Ovary (tissue), 9 donors: ENCODE results near the gene RAB9A. TPM values are rescaled to one million over a fixed set of nuclear protein-coding genes. Genes with fewer than 3 reads are reported as not detected.

ENCODE experiments used
- DNase-seq, 5 donors: peaks; one replicate each; pipeline ENCODE4 v3.0.0-alpha.2; 2019 to 2020
- H3K27ac ChIP-seq, 2 donors: fragments of 200-600 bp; one replicate each; pipeline versions ENCODE4 v1.5.1 to v1.8.0; 2019 to 2022
- H3K27me3 ChIP-seq: fragments of 200-600 bp; one replicate; pipeline ENCODE4 v1.8.0; 2022
- H3K36me3 ChIP-seq: fragments of 200-600 bp; sonication (generic); one replicate; pipeline ENCODE4 v1.5.1; 2019
- H3K4me1 ChIP-seq: one replicate; pipeline ENCODE4 v1.8.1; 2013; ENCODE audit warnings: mild to moderate bottlenecking, moderate library complexity; ENCODE audit not compliant: insufficient read depth
- H3K4me3 ChIP-seq: fragments of 200-600 bp; sonication (generic); one replicate; pipeline ENCODE4 v1.5.1; 2017
- H3K9me3 ChIP-seq, 2 donors: fragments of 200-600 bp in 1 of 2; sonication (generic) in 1 of 2; one replicate each; pipeline versions ENCODE4 v1.5.1 to v1.8.1; 2013 to 2019; ENCODE audit warnings: mild to moderate bottlenecking in 1 of 2, moderate library complexity in 1 of 2
- EP300 ChIP-seq: sonication (generic); formaldehyde crosslinking; IDR thresholded peaks from one replicate; pipeline ENCODE4 v1.6.1; 2017; ENCODE audit warnings: antibody characterized with exemption
- POLR2A ChIP-seq: fragments of 450-650 bp; IDR thresholded peaks from one replicate; pipeline ENCODE4 v1.6.1; 2017; ENCODE audit warnings: antibody characterized with exemption, mild to moderate bottlenecking, moderate library complexity
- WGBS, 3 donors: extraction: QIAGEN DNeasy Blood & Tissue Kit in 1 of 3; methylation state at CpG; one replicate each; pipeline versions ENCODE4 v1.1.5 to v1.1.7; 2013 to 2017; 5-methylcytosine and 5-hydroxymethylcytosine counted together
- intact Hi-C, 4 donors: fragments of 100-400 bp; cut with DNase I; formaldehyde crosslinking; loops; one replicate each; pipeline versions ENCODE4 v1.11.0 to v1.15.1; 2022 to 2023
- polyA plus RNA-seq, 2 donors: library from polyadenylated mRNA; stranded (reverse); fragments of 200-250 nt in 1 of 2; fragments of 350-450 nt in 1 of 2; fragmentation: Illumina TruSeq in 1 of 2; extraction: RNeasy Lipid Tissue Mini Kit (QIAGEN cat#74804) in 1 of 2; gene quantifications; one replicate each; pipeline ENCODE4 v1.2.3, GENCODE V29; 2013 to 2014
- total RNA-seq, 7 donors: library from RNA; depleted of rRNA in 2 of 7; stranded (reverse); fragments of >200 nt in 2 of 7; fragmentation: NEBNext Ultra II Directional in 3 of 7; extraction: Animal tissue kit (Norgen Biotek cat#: 25700) in 3 of 7; gene quantifications; one replicate each; pipeline versions ENCODE4 v1.1.0 to v1.2.4, GENCODE V29; 2016 to 2023
- TF ChIP-seq, protein P1 (sequence below), 3 donors: fragments of 450-650 bp in 2 of 3; fragments of 200-600 bp in 1 of 3; IDR thresholded peaks; one replicate each; pipeline versions ENCODE4 v1.5.1 to v1.8.0; 2016 to 2022; ENCODE audit warnings: antibody characterized with exemption in 3 of 3, mild to moderate bottlenecking in 1 of 3
- donor health status: DM: no; HTN: no; CAD: no; lungs with moderate emphysema.
- donor health status: DM: no; HTN: no; CAD: no.
- donor health status: Bipolar disorder and iron deficiency.
- donor health status: DM: yes; HTN: yes; CAD: no.
- donor health status: DM: no; HTN: no; CAD: no.
- donor health status: DM: yes; HTN: yes; CAD: no.

Gene RAB9A
- total and polyA plus RNA-seq, 9 donors = 22.3 to 46.3 (median 29.2) TPM

DNA sequence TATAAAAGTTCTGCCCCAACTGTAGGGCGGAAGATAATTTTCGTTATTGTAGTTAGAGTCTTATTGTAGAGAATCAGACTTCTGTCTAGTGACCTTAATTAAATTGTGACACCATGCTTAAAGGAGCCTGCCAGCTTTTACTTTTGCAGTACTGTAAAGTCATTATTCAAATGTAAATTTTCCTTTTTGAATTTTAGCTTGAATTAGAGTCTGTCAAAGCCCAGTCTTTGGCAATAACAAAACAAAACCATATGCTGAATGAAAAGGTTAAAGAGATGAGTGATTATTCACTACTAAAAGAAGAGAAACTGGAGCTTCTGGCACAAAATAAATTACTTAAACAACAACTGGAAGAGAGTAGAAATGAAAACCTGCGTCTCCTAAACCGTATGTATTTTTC lies 67.5 kb downstream of the RAB9A start:
- no peak overlapping the region for H3K4me3 ChIP-seq
- TF ChIP-seq EP300 (no peak), POLR2A (no peak)
- TF ChIP-seq, protein P1, sequence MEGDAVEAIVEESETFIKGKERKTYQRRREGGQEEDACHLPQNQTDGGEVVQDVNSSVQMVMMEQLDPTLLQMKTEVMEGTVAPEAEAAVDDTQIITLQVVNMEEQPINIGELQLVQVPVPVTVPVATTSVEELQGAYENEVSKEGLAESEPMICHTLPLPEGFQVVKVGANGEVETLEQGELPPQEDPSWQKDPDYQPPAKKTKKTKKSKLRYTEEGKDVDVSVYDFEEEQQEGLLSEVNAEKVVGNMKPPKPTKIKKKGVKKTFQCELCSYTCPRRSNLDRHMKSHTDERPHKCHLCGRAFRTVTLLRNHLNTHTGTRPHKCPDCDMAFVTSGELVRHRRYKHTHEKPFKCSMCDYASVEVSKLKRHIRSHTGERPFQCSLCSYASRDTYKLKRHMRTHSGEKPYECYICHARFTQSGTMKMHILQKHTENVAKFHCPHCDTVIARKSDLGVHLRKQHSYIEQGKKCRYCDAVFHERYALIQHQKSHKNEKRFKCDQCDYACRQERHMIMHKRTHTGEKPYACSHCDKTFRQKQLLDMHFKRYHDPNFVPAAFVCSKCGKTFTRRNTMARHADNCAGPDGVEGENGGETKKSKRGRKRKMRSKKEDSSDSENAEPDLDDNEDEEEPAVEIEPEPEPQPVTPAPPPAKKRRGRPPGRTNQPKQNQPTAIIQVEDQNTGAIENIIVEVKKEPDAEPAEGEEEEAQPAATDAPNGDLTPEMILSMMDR (IDR thresholded peaks at IDR 0.05) = no peak
- no peak overlapping the region for H3K27ac ChIP-seq
- no peaks in the 10 kb centered on the region for H3K9me3 ChIP-seq
- no peaks in the 10 kb centered on the region for H3K4me1 ChIP-seq
- WGBS, 3 donors = 95 to 97% (median 95%) methylated on average over 4 of the region's 4 CpGs
- intact Hi-C loops = loop anchor here in 2 of 4 donors (10.0 kb wide), 2 partner anchors 258 to 268 kb away; partner anchors contain the start of gene GEMIN8 (in 1 of the 2)
- DNase-seq = no peak
- H3K27me3 ChIP-seq = no peaks in the 10 kb centered on the region
- no peaks in the 10 kb centered on the region for H3K36me3 ChIP-seq

DNA sequence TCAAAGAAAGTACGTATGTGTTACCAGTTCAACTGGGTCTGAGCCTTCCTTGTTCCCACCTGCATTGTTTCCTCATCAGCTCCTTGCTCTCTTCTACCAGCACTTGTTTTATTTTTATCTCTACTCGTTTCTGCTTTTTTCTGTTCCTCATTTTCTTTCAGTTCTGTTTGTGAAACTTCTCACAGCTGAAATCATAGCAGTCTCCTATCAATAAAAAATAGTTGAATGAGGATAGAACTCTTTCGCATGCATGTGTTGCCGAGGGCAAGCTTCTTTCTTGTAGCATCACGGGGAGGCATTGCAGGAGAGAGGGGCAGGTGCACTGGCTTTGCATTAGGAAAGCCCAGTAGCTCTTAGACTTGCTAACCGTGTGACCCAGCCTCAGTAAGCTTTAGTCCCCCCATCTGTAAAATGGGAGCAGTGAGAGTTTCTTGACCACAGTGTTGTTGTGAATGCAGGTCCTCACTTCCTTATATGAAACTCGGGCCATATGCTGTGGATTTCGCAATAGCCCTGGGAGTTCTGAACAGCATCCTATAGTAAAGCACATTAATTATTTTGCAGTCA lies 70.3 kb downstream of the RAB9A start:
- Histone ChIP-seq H3K27me3 (no peaks in the 10 kb centered on the region), H3K4me3 (no peak overlapping the region), H3K9me3 (no peaks in the 10 kb centered on the region), H3K4me1 (no peaks in the 10 kb centered on the region), H3K36me3 (no peaks in the 10 kb centered on the region), H3K27ac (no peak overlapping the region)
- intact Hi-C loops = loop anchor here in 2 of 4 donors (10.0 kb wide), 2 partner anchors 256 to 266 kb away; partner anchors contain the start of gene GEMIN8 (in 1 of the 2)
- 85 to 92% (median 92%) methylated on average over 8 of the region's 8 CpGs for WGBS, 3 donors
- no peak for TF ChIP-seq POLR2A
- no peak for TF ChIP-seq EP300
- TF ChIP-seq, protein P1 (IDR thresholded peaks at IDR 0.05) = no peak
- DNase-seq = no peak

Other genes with a start within 250 kb of the RAB9A start
- under 1 TPM in 3 of 7 donors, not detected in 4; 0.12 to 0.34 (median 0.15) TPM for gene EGFL6, start 119.5 kb upstream of the RAB9A start, total RNA-seq
- 1 to 10 TPM in 1 of 2 donors, under 1 TPM in 1; 0.36 to 1.3 TPM for gene EGFL6, start 119.5 kb upstream of the RAB9A start, polyA plus RNA-seq
- 1 to 10 TPM; 3.1 to 9.2 (median 4.8) TPM for gene TCEANC, start 36.0 kb upstream of the RAB9A start, total RNA-seq
- 1 to 10 TPM; 2.6 to 3.9 TPM for gene TCEANC, start 36.0 kb upstream of the RAB9A start, polyA plus RNA-seq
- gene TRAPPC2, start 45.5 kb downstream of the RAB9A start, total RNA-seq = 10 to 100 TPM; 18.6 to 26.5 (median 21.1) TPM
- gene TRAPPC2, start 45.5 kb downstream of the RAB9A start, polyA plus RNA-seq = 10 to 100 TPM; 10.7 to 11.2 TPM
- gene OFD1, start 45.6 kb downstream of the RAB9A start, total RNA-seq = 10 to 100 TPM; 27.0 to 35.7 (median 33.7) TPM
- gene OFD1, start 45.6 kb downstream of the RAB9A start, polyA plus RNA-seq = 10 to 100 TPM; 21.8 to 22.2 TPM
- gene GPM6B, start 128.0 kb downstream of the RAB9A start, total RNA-seq = 1 to 10 TPM in 6 of 7 donors, under 1 TPM in 1; 1.00 to 5.1 (median 4.2) TPM
- gene GPM6B, start 128.0 kb downstream of the RAB9A start, polyA plus RNA-seq = 1 to 10 TPM; 3.4 to 9.4 TPM